Panc1 (cell line): ENCODE results near the gene CSNK2A1. TPM values are rescaled to one million over a fixed set of nuclear protein-coding genes. Genes with fewer than 3 reads are reported as not detected.
A peak's percentile ranks its signal among the peaks of the same experiment; 100 is the strongest.

Experiments
- ATAC-seq: fragments of 200-7000 bp; cut with Tn5 transposase; 2 replicates; pipeline ENCODE4 v1.9.1; 2020; ENCODE audit warnings: mild to moderate bottlenecking, moderate library complexity
- BruUV-seq: library from RNA; stranded (reverse); fragments of 400-500 nt; replicated peaks from 2 replicates; lab custom pipeline; 2021; lab: Mats Ljungman, UMichigan
- CTCF ChIA-PET: fragments of 300-600 bp; sonication (Branson Sonifier 250); formaldehyde crosslinking; loops from one replicate; lab custom pipeline; 2022; ENCODE audit warnings: antibody characterized with exemption; lab: Charles Lee
- POLR2A ChIA-PET: fragments of 300-600 bp; sonication (Branson Sonifier 250); formaldehyde crosslinking; loops from one replicate; lab custom pipeline; 2022; ENCODE audit warnings: antibody characterized with exemption; lab: Charles Lee
- DNase-seq: peaks from one replicate; pipeline ENCODE4 v3.0.0-alpha.2; 2010; ENCODE audit warnings: low read depth, low spot score
- H3K27ac ChIP-seq: 2 replicates; pipeline ENCODE4 v1.5.1; 2011; ENCODE audit warnings: mild to moderate bottlenecking, low read length, inconsistent platforms
- H3K27me3 ChIP-seq: fragments of 200-500 bp; sonication (Bioruptor generic); 2 replicates; pipeline ENCODE4 v1.6.0; 2014; ENCODE audit warnings: low read length, inconsistent platforms; ENCODE audit not compliant: control insufficient read depth, insufficient read depth
- H3K36me3 ChIP-seq: fragments of 200-500 bp; sonication (Bioruptor generic); 2 replicates; pipeline ENCODE4 v1.5.1; 2014; ENCODE audit warnings: inconsistent platforms, mild to moderate bottlenecking, low read length, moderate library complexity; ENCODE audit not compliant: control insufficient read depth, insufficient read depth
- H3K4me1 ChIP-seq: 2 replicates; pipeline ENCODE4 v1.5.1; 2011; ENCODE audit warnings: inconsistent platforms, mild to moderate bottlenecking, low read length, moderate library complexity; ENCODE audit not compliant: control insufficient read depth, insufficient read depth
- H3K4me3 ChIP-seq, 2 experiments: 2 replicates each; pipeline ENCODE4 v1.5.1; 2011 to 2012; ENCODE audit warnings: low read depth in 2 of 2, low read length in 2 of 2, mild to moderate bottlenecking in 2 of 2, inconsistent platforms in 1 of 2, moderate library complexity in 1 of 2
- H3K9me3 ChIP-seq: fragments of 200-500 bp; sonication (Bioruptor generic); 2 replicates; pipeline ENCODE4 v1.5.1; 2014; ENCODE audit warnings: low read depth, mild to moderate bottlenecking, inconsistent platforms, low read length, moderate library complexity; ENCODE audit not compliant: control insufficient read depth, insufficient read depth
- POLR2AphosphoS5 ChIP-seq: IDR thresholded peaks from 2 replicates; pipeline ENCODE4 v1.6.1; 2012; ENCODE audit warnings: mild to moderate bottlenecking, low read depth, low read length, moderate library complexity
- SIN3A ChIP-seq: IDR thresholded peaks from 2 replicates; pipeline ENCODE4 v1.6.1; 2012; ENCODE audit warnings: low read depth, mild to moderate bottlenecking, low read length, moderate library complexity, borderline replicate concordance; ENCODE audit not compliant: insufficient read depth
- TCF7L2 ChIP-seq: IDR thresholded peaks from 2 replicates; pipeline ENCODE4 v1.6.1; 2011; ENCODE audit warnings: mild to moderate bottlenecking, low read depth, low read length, inconsistent platforms
- in situ Hi-C: cut with HindIII; loops from 2 replicates; pipeline ENCODE4 v1.10.0; 2016; ENCODE audit warnings: low sequenced_read_pairs, low pct_unique_long_range_greater_than_20kb
- intact Hi-C: fragments of 100-400 bp; cut with micrococcal nuclease; formaldehyde crosslinking; loops from one replicate; pipeline ENCODE4 v1.10.0; 2022; ENCODE audit not compliant: unreplicated experiment
- total RNA-seq: library from RNA; stranded (reverse); gene quantifications from one replicate; pipeline ENCODE4 v1.2.1, GENCODE V29; 2021; ENCODE audit not compliant: unreplicated experiment
- TF ChIP-seq, protein P1 (sequence below): fragments of 450-650 bp; IDR thresholded peaks from 2 replicates; pipeline ENCODE4 v1.5.1; 2017; ENCODE audit warnings: mild to moderate bottlenecking
- TF ChIP-seq, protein P2 (sequence below), 2 experiments: IDR thresholded peaks; 2 replicates each; pipeline ENCODE4 v1.6.1; 2011 to 2012; ENCODE audit warnings: low read depth in 2 of 2, control low read depth in 1 of 2, low read length in 1 of 2, mild to moderate bottlenecking in 1 of 2, moderate library complexity in 1 of 2; ENCODE audit not compliant: insufficient read depth in 1 of 2

CSNK2A1 gene
- total RNA-seq, 1 experiment from 2014 or later = 191 TPM

DNA sequence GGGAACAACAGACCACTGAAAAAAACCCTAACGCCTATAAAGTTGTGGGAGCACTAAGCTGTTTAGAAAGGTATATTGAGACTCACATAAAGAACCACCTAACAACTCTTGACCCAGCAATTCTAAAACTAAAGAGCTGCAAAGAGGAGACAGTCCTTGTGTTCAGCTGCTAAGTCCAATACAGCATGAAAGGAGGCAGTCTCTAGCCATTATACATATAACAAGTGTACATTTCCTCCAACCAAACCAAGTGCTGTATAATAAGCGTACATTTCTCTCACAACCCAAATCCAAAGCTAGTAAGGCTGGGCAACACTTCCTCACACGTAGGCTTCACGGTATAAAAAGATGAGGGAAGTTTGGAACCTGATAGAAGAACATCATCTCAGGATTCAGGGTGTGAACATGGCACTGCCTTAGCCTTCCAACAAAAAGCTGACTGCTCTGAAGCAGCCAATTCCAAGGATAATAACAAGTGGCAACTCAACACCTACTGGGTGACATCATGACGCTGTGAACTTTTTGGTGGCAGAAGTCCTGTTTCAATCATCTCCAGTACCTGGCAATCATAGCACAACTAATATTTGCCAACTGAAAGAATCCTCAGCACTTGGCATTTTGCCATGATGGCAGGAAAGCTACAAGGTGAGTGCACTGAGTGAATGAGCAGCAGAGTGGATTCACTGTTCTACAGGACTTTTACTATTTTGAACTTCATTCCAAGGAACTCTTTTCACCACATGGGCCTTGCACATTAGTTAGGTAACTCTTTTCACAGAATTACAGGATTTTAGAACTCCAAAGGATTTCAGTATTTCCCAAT is 97.9 kb downstream of the CSNK2A1 start:
- ChIA-PET CTCF (no interaction called here), POLR2A (no interaction called here)
- in situ Hi-C loops = no loop called here
- DNase-seq = no peak
- no TSS peak for BruUV-seq
- intact Hi-C loops = no loop called here
- H3K27ac ChIP-seq = no peak overlapping the region
- H3K36me3 ChIP-seq = peaks cover 13% of the 10 kb centered on the region
- no peaks in the 10 kb centered on the region for H3K27me3 ChIP-seq
- H3K4me3 ChIP-seq = no peak overlapping the region
- peaks cover 3% of the 10 kb centered on the region; the same call in 1 of the 2 replicates for H3K4me1 ChIP-seq
- peak; percentile 38; the same call in 1 of the 2 replicates for ATAC-seq
- H3K9me3 ChIP-seq = no peaks in the 10 kb centered on the region
- no peak for TF ChIP-seq POLR2AphosphoS5
- no peak for TF ChIP-seq TCF7L2
- TF ChIP-seq, protein P1, sequence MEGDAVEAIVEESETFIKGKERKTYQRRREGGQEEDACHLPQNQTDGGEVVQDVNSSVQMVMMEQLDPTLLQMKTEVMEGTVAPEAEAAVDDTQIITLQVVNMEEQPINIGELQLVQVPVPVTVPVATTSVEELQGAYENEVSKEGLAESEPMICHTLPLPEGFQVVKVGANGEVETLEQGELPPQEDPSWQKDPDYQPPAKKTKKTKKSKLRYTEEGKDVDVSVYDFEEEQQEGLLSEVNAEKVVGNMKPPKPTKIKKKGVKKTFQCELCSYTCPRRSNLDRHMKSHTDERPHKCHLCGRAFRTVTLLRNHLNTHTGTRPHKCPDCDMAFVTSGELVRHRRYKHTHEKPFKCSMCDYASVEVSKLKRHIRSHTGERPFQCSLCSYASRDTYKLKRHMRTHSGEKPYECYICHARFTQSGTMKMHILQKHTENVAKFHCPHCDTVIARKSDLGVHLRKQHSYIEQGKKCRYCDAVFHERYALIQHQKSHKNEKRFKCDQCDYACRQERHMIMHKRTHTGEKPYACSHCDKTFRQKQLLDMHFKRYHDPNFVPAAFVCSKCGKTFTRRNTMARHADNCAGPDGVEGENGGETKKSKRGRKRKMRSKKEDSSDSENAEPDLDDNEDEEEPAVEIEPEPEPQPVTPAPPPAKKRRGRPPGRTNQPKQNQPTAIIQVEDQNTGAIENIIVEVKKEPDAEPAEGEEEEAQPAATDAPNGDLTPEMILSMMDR = no peak
- no peak for TF ChIP-seq SIN3A
- TF ChIP-seq, protein P2, sequence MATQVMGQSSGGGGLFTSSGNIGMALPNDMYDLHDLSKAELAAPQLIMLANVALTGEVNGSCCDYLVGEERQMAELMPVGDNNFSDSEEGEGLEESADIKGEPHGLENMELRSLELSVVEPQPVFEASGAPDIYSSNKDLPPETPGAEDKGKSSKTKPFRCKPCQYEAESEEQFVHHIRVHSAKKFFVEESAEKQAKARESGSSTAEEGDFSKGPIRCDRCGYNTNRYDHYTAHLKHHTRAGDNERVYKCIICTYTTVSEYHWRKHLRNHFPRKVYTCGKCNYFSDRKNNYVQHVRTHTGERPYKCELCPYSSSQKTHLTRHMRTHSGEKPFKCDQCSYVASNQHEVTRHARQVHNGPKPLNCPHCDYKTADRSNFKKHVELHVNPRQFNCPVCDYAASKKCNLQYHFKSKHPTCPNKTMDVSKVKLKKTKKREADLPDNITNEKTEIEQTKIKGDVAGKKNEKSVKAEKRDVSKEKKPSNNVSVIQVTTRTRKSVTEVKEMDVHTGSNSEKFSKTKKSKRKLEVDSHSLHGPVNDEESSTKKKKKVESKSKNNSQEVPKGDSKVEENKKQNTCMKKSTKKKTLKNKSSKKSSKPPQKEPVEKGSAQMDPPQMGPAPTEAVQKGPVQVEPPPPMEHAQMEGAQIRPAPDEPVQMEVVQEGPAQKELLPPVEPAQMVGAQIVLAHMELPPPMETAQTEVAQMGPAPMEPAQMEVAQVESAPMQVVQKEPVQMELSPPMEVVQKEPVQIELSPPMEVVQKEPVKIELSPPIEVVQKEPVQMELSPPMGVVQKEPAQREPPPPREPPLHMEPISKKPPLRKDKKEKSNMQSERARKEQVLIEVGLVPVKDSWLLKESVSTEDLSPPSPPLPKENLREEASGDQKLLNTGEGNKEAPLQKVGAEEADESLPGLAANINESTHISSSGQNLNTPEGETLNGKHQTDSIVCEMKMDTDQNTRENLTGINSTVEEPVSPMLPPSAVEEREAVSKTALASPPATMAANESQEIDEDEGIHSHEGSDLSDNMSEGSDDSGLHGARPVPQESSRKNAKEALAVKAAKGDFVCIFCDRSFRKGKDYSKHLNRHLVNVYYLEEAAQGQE (IDR thresholded peaks at IDR 0.05; ENCODE audit: insufficient read depth in 1 of 2, low read depth in 2 of 2, low read length in 1 of 2) = no peak

DNA sequence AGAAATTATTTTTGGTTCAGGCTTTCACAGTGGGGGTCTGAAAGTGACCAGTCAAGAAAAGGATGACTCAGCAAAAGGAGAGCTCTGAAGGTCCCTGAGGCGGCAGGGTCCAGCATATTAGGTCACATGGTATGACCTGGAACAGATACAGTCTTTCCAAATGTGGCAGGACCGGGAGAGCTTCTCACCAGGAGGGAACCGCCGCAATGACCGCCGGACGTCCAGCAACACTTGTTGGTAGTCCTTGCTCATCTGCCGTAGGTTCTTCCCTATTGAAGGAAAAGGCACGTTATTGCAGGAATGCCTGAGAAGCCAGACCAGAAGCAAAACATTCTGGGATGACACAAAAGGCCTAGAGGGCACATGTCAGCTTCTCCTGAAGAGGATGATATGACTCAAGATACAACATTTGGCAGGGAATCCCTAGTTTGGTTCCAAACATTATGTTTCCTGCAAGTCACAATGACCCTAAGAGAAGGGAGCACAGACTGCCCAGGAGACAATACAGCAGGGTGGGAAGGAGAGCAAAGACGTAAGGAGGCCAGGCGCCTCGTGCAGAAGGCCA is 98.6 kb downstream of the CSNK2A1 start:
- Histone ChIP-seq H3K36me3 (peaks cover 15% of the 10 kb centered on the region), H3K27me3 (no peaks in the 10 kb centered on the region), H3K27ac (no peak overlapping the region), H3K4me1 (peaks cover 3% of the 10 kb centered on the region; the same call in 1 of the 2 replicates), H3K4me3 (no peak overlapping the region), H3K9me3 (no peaks in the 10 kb centered on the region)
- intact Hi-C loops = no loop called here
- TF ChIP-seq SIN3A (no peak), TCF7L2 (no peak), POLR2AphosphoS5 (no peak)
- TF ChIP-seq, protein P1 = no peak
- TF ChIP-seq, protein P2 (IDR thresholded peaks at IDR 0.05; ENCODE audit: insufficient read depth in 1 of 2, low read depth in 2 of 2, low read length in 1 of 2) = no peak
- no peak for ATAC-seq
- CTCF ChIA-PET = no interaction called here
- POLR2A ChIA-PET = no interaction called here
- no peak for DNase-seq
- in situ Hi-C loops = no loop called here
- no TSS peak for BruUV-seq
